ENCODE measurements around the gene KIF23.

DNA sequence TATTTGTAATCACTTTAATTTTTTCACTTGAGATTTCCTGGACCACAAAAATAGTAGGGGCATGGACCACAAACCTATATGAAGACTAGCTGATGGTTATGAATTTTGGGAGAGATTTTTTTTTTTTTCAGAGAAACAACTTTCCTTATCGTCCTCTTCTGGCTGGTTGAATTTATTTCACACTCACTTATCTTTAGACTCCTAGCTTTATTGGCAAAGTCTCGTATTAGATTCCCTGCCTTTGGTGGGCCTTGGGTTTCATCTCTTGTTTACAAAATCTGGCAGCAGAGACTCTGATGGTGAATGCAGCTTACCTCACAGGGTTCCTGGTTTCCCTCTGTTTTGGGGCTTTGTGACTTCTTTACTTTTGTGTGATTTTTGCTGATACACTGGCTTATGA, 44.5 kb upstream of the KIF23 start:
- no peak for TF ChIP-seq CTCF (conservative IDR thresholded peaks at IDR 0.05)
- TF ChIP-seq EZH2 (IDR thresholded peaks at IDR 0.05; ENCODE audit: low read depth): no peak
